Tibial nerve (tissue), 4 donors: Measurements from ENCODE around the gene CD46. TPM values are rescaled to one million over a fixed set of nuclear protein-coding genes. Genes with fewer than 3 reads are reported as not detected.

Experiments used
- DNase-seq, 2 donors: peaks; one replicate each; pipeline ENCODE4 v3.0.0-alpha.2; 2019; ENCODE audit warnings: low spot score in 2 of 2
- H3K27ac ChIP-seq, 4 donors: fragments of 200-600 bp; sonication (generic) in 3 of 4; one replicate each; pipeline ENCODE4 v1.5.1; 2017 to 2019; ENCODE audit warnings: mild to moderate bottlenecking in 1 of 4
- H3K27me3 ChIP-seq, 2 donors: fragments of 200-600 bp; sonication (generic) in 1 of 2; one replicate each; pipeline versions ENCODE4 v1.5.1 to v1.6.0; 2017 to 2019
- H3K36me3 ChIP-seq, 3 donors: fragments of 200-600 bp; sonication (generic); one replicate each; pipeline ENCODE4 v1.5.1; 2018 to 2019
- H3K4me1 ChIP-seq, 4 donors: fragments of 200-600 bp; sonication (generic) in 3 of 4; one replicate each; pipeline ENCODE4 v1.5.1; 2017 to 2019
- H3K4me3 ChIP-seq, 4 donors: fragments of 200-600 bp; sonication (generic) in 3 of 4; one replicate each; pipeline ENCODE4 v1.5.1; 2017 to 2019; ENCODE audit warnings: mild to moderate bottlenecking in 1 of 4, moderate library complexity in 1 of 4
- H3K9me3 ChIP-seq, 4 donors: fragments of 200-600 bp; sonication (generic) in 3 of 4; one replicate each; pipeline ENCODE4 v1.5.1; 2017 to 2019
- CTCF ChIP-seq, 5 experiments: fragments of 200-600 bp in 3 of 5; fragments of 450-650 bp in 2 of 5; sonication (generic) in 3 of 5; IDR thresholded peaks; one replicate each; pipeline ENCODE4 v1.5.1; 2016 to 2019; ENCODE audit warnings: antibody characterized with exemption in 5 of 5, mild to moderate bottlenecking in 3 of 5, moderate library complexity in 2 of 5
- EP300 ChIP-seq, 2 donors: sonication (generic); formaldehyde crosslinking; IDR thresholded peaks; one replicate each; pipeline ENCODE4 v1.6.1; 2017; ENCODE audit warnings: antibody characterized with exemption in 2 of 2, mild to moderate bottlenecking in 1 of 2
- POLR2A ChIP-seq, 2 donors: fragments of 450-650 bp; IDR thresholded peaks; one replicate each; pipeline ENCODE4 v1.6.1; 2017; ENCODE audit warnings: antibody characterized with exemption in 2 of 2, mild to moderate bottlenecking in 2 of 2, moderate library complexity in 2 of 2
- WGBS, 2 donors: methylation state at CpG; one replicate each; pipeline ENCODE4 v1.1.5; 2018; 5-methylcytosine and 5-hydroxymethylcytosine counted together
- total RNA-seq, 4 donors: library from RNA; depleted of rRNA; stranded (reverse); fragments of >200 nt; gene quantifications; one replicate each; pipeline ENCODE4 v1.1.0, GENCODE V29; 2016

CD46 gene
- total RNA-seq, 4 donors from 2014 or later = 95.4 to 154 (median 133) TPM

- TF ChIP-seq CTCF (IDR thresholded peaks at IDR 0.05) = no peak
- TF ChIP-seq POLR2A (IDR thresholded peaks at IDR 0.05) = no peak
- peak in 1 of 2 donors; percentile 10 for TF ChIP-seq EP300 (IDR thresholded peaks at IDR 0.05)
- H3K36me3 ChIP-seq = peaks cover 0 to 66% (median 23%) of the 10 kb centered on the region in 3 donors
- DNase-seq = no peak
- H3K27ac ChIP-seq = no peak overlapping the region
- H3K27me3 ChIP-seq = no peaks in the 10 kb centered on the region
- H3K4me3 ChIP-seq = no peak overlapping the region
- WGBS, 2 donors = 86 to 89% methylated on average over 12 of the region's 12 CpGs
- no peaks in the 10 kb centered on the region for H3K9me3 ChIP-seq
- H3K4me1 ChIP-seq = peaks cover 0 to 35% (median 20%) of the 10 kb centered on the region in 4 donors
Observed at GRCh38 chr1:207801819-207802218, 50.0 kb downstream of the CD46 start.

DNA sequence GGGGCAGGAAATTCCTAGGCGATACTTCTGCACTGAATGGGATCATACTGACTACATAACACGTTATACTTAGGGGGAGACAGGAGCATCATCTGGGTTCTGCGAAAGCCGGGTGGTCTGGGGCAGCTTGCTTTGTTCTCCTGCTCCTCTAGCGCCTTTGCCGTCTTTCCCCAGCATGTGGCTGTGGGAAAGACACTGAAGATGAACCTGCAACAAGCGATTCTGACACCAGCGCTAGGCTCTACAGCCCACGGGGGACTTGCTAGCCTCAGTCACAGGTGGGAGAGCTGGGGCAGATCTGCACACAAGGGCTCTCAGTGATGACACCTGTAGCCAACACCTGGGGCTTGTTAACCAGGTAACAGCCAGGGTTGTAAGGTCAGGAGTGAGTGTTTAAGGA is 51.8 kb downstream of the CD46 start:
- Histone ChIP-seq H3K4me1 (peaks cover 0 to 49% (median 38%) of the 10 kb centered on the region in 4 donors), H3K27ac (peak overlapping the region in 2 of 4 donors; percentile 83 to 86)
- 72 to 76% methylated on average over 9 of the region's 9 CpGs for WGBS, 2 donors

GRCh38 chr1:207804721-207805468 is 53.0 kb downstream of the CD46 start:
- Histone ChIP-seq H3K4me1 (peaks cover 0 to 61% (median 50%) of the 10 kb centered on the region in 4 donors), H3K27ac (peak overlapping the region; percentile 37 to 86 (median 62)), H3K36me3 (peaks cover 3 to 91% (median 26%) of the 10 kb centered on the region in 3 donors), H3K9me3 (no peaks in the 10 kb centered on the region), H3K4me3 (no peak overlapping the region), H3K27me3 (no peaks in the 10 kb centered on the region)
- 80 to 83% methylated on average over 5 of the region's 5 CpGs for WGBS, 2 donors
- TF ChIP-seq POLR2A (IDR thresholded peaks at IDR 0.05) (no peak), EP300 (IDR thresholded peaks at IDR 0.05) (no peak), CTCF (IDR thresholded peaks at IDR 0.05) (no peak)
- DNase-seq = no peak

More for the DNA sequence above, 51.8 kb downstream of the CD46 start:
- DNase-seq = no peak
- H3K36me3 ChIP-seq = peaks cover 3 to 83% (median 23%) of the 10 kb centered on the region in 3 donors
- TF ChIP-seq CTCF (IDR thresholded peaks at IDR 0.05) = no peak
- no peak for TF ChIP-seq EP300 (IDR thresholded peaks at IDR 0.05)
- no peak for TF ChIP-seq POLR2A (IDR thresholded peaks at IDR 0.05)
- no peak overlapping the region for H3K4me3 ChIP-seq
- H3K9me3 ChIP-seq = no peaks in the 10 kb centered on the region
- no peaks in the 10 kb centered on the region for H3K27me3 ChIP-seq

GRCh38 chr1:207805841-207806421 is 54.1 kb downstream of the CD46 start:
- Histone ChIP-seq H3K9me3 (no peaks in the 10 kb centered on the region), H3K36me3 (peaks cover 3 to 91% (median 29%) of the 10 kb centered on the region in 3 donors), H3K27ac (peak overlapping the region; percentile 37 to 86 (median 81)), H3K4me3 (no peak overlapping the region), H3K27me3 (no peaks in the 10 kb centered on the region), H3K4me1 (peaks cover 0 to 72% (median 61%) of the 10 kb centered on the region in 4 donors)
- TF ChIP-seq CTCF (IDR thresholded peaks at IDR 0.05) = no peak
- peak in 1 of 2 donors; percentile 80 for TF ChIP-seq EP300 (IDR thresholded peaks at IDR 0.05)
- TF ChIP-seq POLR2A (IDR thresholded peaks at IDR 0.05) = no peak
- peak; percentile 58 to 68 for DNase-seq
- 39 to 44% methylated on average over 4 to 5 of the region's 5 CpGs for WGBS, 2 donors
